ENCODE data around the gene DEDD.

Gene DEDD

DNA sequence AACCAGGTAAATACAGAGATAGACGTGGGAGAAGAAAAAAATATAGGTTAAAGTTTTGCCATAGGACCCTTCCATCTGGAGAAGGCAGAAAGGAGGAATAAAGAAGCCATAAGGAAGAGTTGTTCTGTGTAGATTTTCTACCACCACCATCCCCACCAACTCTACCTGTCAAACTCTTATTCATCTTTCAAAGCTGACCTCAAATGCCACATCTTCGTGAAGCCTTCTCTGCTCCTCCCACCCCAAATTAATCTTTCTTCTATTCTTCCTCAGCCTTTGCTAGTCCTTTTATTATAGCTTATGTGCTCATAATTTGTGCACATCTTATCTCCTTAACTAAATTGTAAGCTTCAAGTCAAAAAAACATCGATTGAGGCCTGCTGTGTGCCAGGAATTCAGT lies 41.9 kb downstream of the DEDD start:
- no peak for DNase-seq

GRCh38 chr1:161089938-161090337 lies 42.5 kb downstream of the DEDD start:
- DNase-seq, result no peak

DNA sequence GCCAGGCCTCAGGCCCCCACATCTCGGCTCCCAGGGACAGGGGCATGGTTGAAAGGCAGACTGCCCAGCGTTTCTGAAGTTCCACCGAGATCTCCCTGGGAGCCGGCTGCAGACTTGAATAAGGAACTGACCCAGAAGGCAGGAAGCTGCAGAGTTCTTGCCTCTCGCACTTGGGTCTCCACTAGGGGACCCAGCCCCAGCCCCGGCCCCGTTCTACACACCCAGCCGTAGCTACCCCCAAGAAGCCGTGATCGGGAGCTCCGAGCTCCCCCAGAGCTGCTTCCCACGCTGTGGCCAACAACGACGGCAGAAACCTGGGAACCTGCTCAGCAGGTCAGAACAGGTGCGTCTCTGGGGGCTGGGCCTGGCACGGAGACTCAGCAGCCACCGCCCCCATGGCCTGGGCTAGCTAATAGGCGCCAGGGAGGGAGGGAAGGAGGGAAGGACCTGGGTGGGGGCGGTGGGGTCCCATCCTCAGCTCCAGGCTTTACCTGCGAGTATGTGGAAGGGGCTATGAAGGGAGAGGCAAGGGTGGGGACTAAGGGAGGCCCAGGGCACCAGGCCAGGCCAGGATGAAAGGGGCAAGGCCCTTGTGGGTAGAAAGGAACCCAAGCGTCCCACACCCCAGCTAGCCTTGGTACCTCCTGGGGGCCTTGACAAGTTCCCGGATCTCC lies 43.1 kb downstream of the DEDD start, which contains the start of gene NECTIN4:
TSS of gene NECTIN4 (minus strand) at position 308 of the 674 bp plus-strand sequence. CDS start at position 46, 262 bp downstream.
- DNase-seq, result no peak

GRCh38 chr1:161088587-161089110 lies 43.8 kb downstream of the DEDD start:
- DNase-seq, result no peak

DNA sequence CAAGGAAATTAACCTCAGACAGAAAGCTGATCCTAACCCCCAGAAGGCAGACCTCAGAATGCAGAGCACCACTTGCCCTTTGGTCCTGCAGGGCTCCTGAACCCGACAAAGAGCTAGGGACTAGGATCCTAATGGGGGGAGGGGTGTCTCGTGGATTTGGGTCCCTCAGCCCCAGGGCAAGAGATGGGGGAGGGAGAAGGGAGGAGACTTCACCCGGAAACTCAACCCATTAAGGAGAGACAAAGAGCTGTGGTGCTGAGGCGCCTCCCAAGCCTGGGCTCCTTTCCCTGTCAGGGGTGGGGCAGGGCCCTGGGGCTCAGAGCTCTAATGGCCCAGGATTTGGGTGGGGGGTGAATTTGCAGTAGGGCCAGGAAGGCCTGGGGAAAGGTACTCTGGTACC lies 46.0 kb downstream of the DEDD start:
- no peak for DNase-seq

DNA sequence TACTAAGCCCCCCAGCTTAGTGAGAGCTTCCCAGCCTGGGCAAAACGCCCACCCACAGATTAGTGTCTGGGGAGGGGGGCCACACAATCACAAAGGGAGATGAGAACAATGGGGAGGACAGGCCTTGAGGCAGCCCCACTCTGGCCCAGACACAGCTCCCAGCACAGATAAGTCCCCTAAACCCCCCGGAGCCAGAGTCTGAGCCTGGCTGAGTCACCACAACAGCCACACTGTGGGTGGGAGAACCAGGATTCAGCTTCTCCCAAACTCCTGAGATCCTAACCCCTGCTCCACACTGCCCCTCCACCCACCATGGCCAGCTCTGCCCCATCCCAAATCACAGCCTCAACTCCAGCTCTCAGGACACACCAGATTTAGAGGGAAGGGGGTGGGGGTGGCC lies 47.3 kb downstream of the DEDD start:
- DNase-seq, result no peak

GRCh38 chr1:161084597-161084988 lies 47.9 kb downstream of the DEDD start:
- no peak for DNase-seq

GRCh38 chr1:161083748-161084596 lies 48.5 kb downstream of the DEDD start:
- no peak for DNase-seq

DNA sequence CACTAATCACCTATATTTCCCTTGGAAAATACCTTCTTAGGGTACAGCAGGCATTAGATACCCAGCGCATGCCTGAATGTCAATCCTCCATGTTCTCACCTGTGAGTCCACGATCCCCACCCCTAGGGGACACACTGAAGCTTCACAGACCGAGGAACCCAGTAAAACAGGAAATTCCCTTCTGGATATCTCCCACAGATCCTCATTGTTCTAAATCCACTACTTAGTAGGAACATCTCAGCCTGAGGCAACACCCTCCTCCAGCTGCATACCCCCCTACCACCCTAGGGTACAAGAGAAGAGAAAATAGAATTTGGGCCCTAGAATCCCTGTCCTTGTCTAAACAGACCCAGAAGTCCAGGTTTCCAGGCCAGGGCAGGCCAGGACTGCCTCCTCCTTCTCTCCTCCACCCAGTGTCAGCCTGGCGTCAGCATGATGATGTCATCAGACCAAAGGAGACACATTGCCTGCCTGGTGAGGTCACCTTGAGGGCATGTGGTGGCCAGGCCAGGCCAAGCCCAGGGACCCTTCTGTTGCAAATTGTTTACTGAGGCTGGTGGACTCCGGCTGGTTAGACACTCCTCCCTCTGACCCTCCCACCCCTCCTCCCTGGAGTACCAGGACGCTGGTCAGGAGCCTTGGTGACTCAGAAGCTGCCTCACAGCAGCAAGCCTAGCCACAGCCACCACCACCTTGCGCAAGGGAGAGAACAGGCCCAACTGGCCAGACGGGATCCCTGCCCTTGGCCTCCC lies 49.3 kb downstream of the DEDD start:
- DNase-seq, result no peak

GRCh38 chr1:161082483-161082882 lies 50.0 kb downstream of the DEDD start:
- no peak for DNase-seq

DNA sequence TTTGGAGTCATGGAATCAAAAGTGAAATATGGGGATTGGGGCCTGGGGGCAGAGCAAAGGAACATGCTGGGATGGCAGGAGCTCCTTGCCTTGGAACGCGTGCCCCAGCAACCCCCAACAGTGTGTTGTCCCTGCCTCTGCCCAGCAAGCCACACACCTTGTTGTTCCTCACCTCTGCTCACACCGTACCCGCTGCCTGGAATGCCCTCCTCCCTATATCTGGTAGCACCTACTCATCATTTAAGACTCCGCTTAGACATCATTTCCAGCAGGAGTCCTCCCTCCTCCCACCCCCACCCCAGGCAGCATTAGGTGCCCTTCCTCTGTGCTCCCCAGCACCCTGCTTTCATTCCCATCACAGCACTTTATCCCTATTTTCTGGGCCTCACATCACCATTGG lies 50.9 kb downstream of the DEDD start:
- no peak for DNase-seq

DNA sequence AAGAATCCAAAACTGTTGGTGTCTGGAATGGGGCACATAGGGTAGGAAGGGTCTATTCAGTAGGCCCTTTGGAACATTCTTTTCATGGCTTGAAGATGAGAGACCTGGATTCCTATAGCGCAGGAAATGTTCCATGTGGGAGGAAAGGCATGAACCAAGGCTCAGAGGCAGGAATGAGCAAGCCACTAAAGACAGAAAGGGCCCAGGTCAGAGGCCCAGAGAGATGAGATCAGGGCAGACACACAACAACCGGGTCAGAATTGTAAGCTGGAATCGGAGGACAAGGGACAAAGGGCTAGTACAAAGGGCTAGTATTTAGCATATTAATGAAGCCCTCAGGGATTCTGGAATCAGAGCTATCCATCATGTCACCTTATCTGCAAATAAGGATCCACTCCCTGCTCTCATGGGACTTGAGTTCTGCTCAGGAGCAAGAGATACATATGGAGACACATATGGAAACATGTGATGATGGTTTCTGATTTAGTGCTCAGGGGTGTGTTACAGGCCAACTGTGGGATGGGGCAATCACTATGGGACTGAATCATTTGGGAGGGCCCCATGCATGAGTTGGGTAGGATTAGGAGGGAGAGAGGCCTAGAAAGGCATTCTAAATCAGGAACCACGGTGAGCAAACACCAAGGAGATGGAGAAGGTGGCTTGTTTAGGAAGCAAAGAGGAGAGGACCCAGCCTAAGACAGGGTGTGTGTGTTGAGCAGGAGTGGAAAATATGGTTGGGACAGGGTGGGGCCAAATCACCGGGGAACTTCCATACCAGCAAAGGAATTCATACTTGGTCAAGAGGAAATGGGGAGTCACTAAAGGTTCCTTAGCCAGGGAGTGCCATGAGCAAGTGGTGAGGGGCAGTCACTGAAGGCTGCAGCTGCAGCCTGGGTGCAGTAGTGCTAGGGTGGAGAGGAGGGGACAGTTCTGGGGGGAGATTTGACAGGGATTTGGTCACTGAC lies 51.7 kb downstream of the DEDD start:
- no peak for DNase-seq

- peak; percentile 7 for DNase-seq
Observed at GRCh38 chr1:161079436-161080110, 52.9 kb downstream of the DEDD start.

GRCh38 chr1:161077426-161077825 lies 55.0 kb downstream of the DEDD start:
- no peak for DNase-seq

GRCh38 chr1:161076410-161076809 lies 56.1 kb downstream of the DEDD start:
- DNase-seq, result no peak

DNA sequence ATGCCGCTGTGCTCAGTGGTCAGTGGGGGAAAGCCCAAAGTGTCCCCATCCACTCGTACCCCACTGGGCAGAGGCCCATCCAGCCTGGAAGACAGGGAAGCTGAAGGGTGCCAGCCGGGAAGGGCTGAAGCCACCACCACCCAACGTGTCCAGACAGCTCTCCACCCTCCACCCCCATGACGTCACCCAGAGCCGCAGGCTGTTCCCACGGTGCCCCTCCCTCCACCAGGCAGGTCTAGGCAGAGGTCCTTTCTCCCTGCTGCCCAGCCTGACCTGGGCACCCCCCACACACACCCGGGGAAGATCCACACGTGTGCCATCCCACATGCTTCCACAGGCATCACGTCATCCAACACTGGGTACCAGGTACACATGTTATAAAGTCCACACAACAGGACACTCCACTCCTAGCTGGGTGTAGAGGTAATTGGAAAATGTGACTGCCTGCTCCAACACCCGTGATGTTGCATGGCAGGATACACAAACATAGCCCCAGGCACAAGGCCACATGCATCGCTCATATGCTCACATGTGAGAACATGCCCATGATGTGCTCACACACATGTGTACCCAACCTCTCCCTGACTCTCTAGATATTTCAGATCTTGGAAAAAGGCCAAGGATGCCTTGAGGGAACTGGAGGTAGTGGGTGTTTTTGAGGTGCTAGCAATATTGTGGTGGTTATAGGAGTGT lies 57.6 kb downstream of the DEDD start:
- no peak for DNase-seq

GRCh38 chr1:161073474-161074121 lies 58.9 kb downstream of the DEDD start:
- DNase-seq, result no peak

GRCh38 chr1:161072751-161073449 lies 59.6 kb downstream of the DEDD start:
- no peak for DNase-seq

- peak; percentile 69 for DNase-seq
Observed at GRCh38 chr1:161071886-161072371, 60.5 kb downstream of the DEDD start.
